Measurements from ENCODE around the gene TNP2. TPM values are rescaled to one million over a fixed set of nuclear protein-coding genes. Genes with fewer than 3 reads are reported as not detected.
A peak's percentile ranks its signal among the peaks of the same experiment; 100 is the strongest.

Gene TNP2
- total RNA-seq, 1 donor from 2014 or later, result not detected

GRCh38 chr16:11218604-11218962 is 50.5 kb downstream of the TNP2 start:
- peaks cover 19% of the 10 kb centered on the region for H3K9me3 Mint-ChIP-seq
- no peak overlapping the region for H3K27ac Mint-ChIP-seq

More at GRCh38 chr16:11218604-11218962, 50.5 kb downstream of the TNP2 start:
- Mint-ChIP-seq H3K36me3 (no peaks in the 10 kb centered on the region), H3K4me3 (no peak overlapping the region), H3K4me1 (ENCODE audit: unreplicated experiment) (no peaks in the 10 kb centered on the region), H3K27me3 (peaks cover 4% of the 10 kb centered on the region)
- TF ChIP-seq CTCF (conservative IDR thresholded peaks at IDR 0.05), result peak; percentile 76
- DNase-seq (ENCODE audit: extremely low spot score, unreplicated experiment), result no peak

Small RNA genes lying within 50 kb of the gene (microRNA-seq; reads per million reads assigned to microRNA genes)
- gene MIR548H2, result not detected

Other genes with a start within 250 kb of the TNP2 start
- gene SOCS1, start 13.1 kb downstream of the TNP2 start, total RNA-seq (ENCODE audit: low replicate concordance), result 14.5 and 28.6 TPM in 2 replicates
- not detected in 2 replicates for gene PRM3, start 4.3 kb upstream of the TNP2 start, total RNA-seq (ENCODE audit: low replicate concordance)
- not detected in 2 replicates for gene PRM2, start 7.2 kb upstream of the TNP2 start, total RNA-seq (ENCODE audit: low replicate concordance)
- not detected in 2 replicates for gene PRM1, start 12.0 kb upstream of the TNP2 start, total RNA-seq (ENCODE audit: low replicate concordance)
- gene RMI2, start 76.1 kb upstream of the TNP2 start, total RNA-seq (ENCODE audit: low replicate concordance), result 30.0 and 41.3 TPM in 2 replicates